PC-3 (cell line): ENCODE measurements around the gene SPATA20. TPM values are rescaled to one million over a fixed set of nuclear protein-coding genes. Genes with fewer than 3 reads are reported as not detected.
A peak's percentile ranks its signal among the peaks of the same experiment; 100 is the strongest.

Experiments used
- ATAC-seq: fragments of 200-7000 bp; cut with Tn5 transposase; 2 replicates; pipeline ENCODE4 v1.9.1; 2020; ENCODE audit warnings: mild to moderate bottlenecking, moderate library complexity
- BruUV-seq: library from RNA; stranded (reverse); fragments of 400-500 nt; replicated peaks from 2 replicates; lab custom pipeline; 2021; lab: Mats Ljungman, UMichigan
- CTCF ChIA-PET: fragments of 300-600 bp; sonication (Branson Sonifier 250); formaldehyde crosslinking; loops from one replicate; lab custom pipeline; 2022; ENCODE audit warnings: antibody characterized with exemption; lab: Charles Lee
- POLR2A ChIA-PET: fragments of 300-600 bp; sonication (Branson Sonifier 250); formaldehyde crosslinking; loops from one replicate; lab custom pipeline; 2022; ENCODE audit warnings: antibody characterized with exemption; ENCODE audit not compliant: unreplicated experiment; lab: Charles Lee
- DNase-seq: peaks from one replicate; pipeline ENCODE4 v3.0.0-alpha.2; 2015
- H2AFZ ChIP-seq: fragments of 300-600 bp; sonication (generic); 2 replicates; pipeline ENCODE4 v1.6.0; 2016; ENCODE audit warnings: antibody characterized with exemption, low read length
- H3F3A ChIP-seq: fragments of 300-600 bp; sonication (generic); one replicate; pipeline ENCODE4 v1.6.0; 2017; ENCODE audit warnings: antibody characterized with exemption, low read length, control low read depth, mild to moderate bottlenecking; ENCODE audit not compliant: unreplicated experiment
- H3K27ac ChIP-seq: fragments of 300-600 bp; sonication (generic); 2 replicates; pipeline ENCODE4 v1.5.1; 2016; ENCODE audit warnings: mild to moderate bottlenecking, low read length
- H3K27me3 ChIP-seq: fragments of 300-600 bp; sonication (generic); 2 replicates; pipeline ENCODE4 v1.6.1; 2016; ENCODE audit warnings: low read length, mixed read lengths
- H3K36me3 ChIP-seq: fragments of 300-600 bp; sonication (generic); 2 replicates; pipeline ENCODE4 v1.6.1; 2016; ENCODE audit warnings: low read depth, mixed run types, low read length, mixed read lengths
- H3K4me1 ChIP-seq: fragments of 300-600 bp; sonication (generic); 2 replicates; pipeline ENCODE4 v1.5.1; 2016; ENCODE audit warnings: low read length; ENCODE audit not compliant: insufficient read depth
- H3K4me2 ChIP-seq: fragments of 300-600 bp; sonication (generic); 2 replicates; pipeline ENCODE4 v1.6.0; 2016; ENCODE audit warnings: low read length
- H3K4me3 ChIP-seq: fragments of 300-600 bp; sonication (generic); 2 replicates; pipeline ENCODE4 v1.5.1; 2016; ENCODE audit warnings: mild to moderate bottlenecking, low read length, mixed read lengths
- H3K79me2 ChIP-seq: fragments of 300-600 bp; sonication (generic); 2 replicates; pipeline ENCODE4 v1.6.1; 2017; ENCODE audit warnings: low read length, mixed read lengths
- H3K9ac ChIP-seq: fragments of 300-600 bp; sonication (generic); 2 replicates; pipeline ENCODE4 v1.6.0; 2016; ENCODE audit warnings: mild to moderate bottlenecking, low read length
- H3K9me2 ChIP-seq: fragments of 300-600 bp; sonication (generic); replicated peaks from 2 replicates; pipeline ENCODE4 v1.6.1; 2016; ENCODE audit warnings: mixed run types, low read length, mixed read lengths
- H3K9me3 ChIP-seq: fragments of 300-600 bp; sonication (generic); 2 replicates; pipeline ENCODE4 v1.6.1; 2016; ENCODE audit warnings: low read length, mixed read lengths
- H4K20me1 ChIP-seq: fragments of 300-600 bp; sonication (generic); 2 replicates; pipeline ENCODE4 v1.6.1; 2016; ENCODE audit warnings: low read length, mixed read lengths
- CTCF ChIP-seq: fragments of 300-600 bp; sonication (generic); conservative IDR thresholded peaks from 2 replicates; pipeline ENCODE4 v1.5.1; 2017; ENCODE audit warnings: antibody characterized with exemption, low read depth, mild to moderate bottlenecking, low read length
- EZH2 ChIP-seq: fragments of 300-600 bp; sonication (generic); IDR thresholded peaks from one replicate; pipeline ENCODE4 v1.6.1; 2017; ENCODE audit warnings: antibody characterized with exemption, mild to moderate bottlenecking, low read length; ENCODE audit not compliant: unreplicated experiment
- EZH2phosphoT487 ChIP-seq: fragments of 300-600 bp; sonication (generic); IDR thresholded peaks from 2 replicates; pipeline ENCODE4 v1.6.1; 2018; ENCODE audit warnings: mild to moderate bottlenecking, antibody characterized with exemption, low read length, borderline replicate concordance
- intact Hi-C: fragments of 100-400 bp; cut with micrococcal nuclease; formaldehyde crosslinking; loops from 2 replicates; pipeline ENCODE4 v1.9.0; 2023
- total RNA-seq: library from RNA; depleted of rRNA; stranded (reverse); fragments of >200 nt; gene quantifications from 2 replicates; pipeline ENCODE4 v1.2.3, GENCODE V29; 2014

Gene SPATA20
- total RNA-seq, 1 experiment from 2014 or later, result 115 TPM

DNA sequence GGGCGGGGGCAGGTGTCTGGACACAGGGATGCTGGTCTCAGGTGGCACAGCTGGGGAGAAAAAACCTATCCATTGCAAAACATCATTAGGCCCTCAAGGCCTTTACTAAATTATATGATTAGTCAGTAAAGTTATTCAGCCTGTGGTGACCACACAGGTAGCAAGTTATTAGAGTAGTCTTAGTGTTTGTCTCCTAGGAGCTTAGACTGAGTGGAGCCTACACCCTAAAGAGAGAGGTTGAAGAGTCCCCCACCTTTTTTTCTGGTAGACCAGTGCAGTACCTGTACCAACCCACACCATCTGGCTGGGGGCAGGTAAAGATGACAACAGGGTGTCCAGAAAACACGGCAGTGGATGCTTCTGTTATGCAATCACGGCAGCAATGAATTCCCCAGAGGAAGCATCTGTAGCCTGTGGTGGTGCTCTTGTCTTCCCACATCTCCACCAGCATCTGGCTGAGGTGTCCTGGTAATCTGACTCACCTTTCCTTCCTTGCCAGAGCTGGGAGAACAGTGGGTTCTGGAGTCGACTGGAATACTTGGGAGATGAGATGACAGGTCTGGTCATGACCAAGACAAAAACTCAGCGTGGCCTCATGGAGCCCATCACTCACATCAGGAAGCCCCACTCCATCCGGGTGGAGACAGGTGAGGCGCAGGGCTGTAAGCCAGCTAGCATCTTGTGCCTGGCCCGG is 27.7 kb upstream of the SPATA20 start:
- no peak overlapping the region for H3K27ac ChIP-seq
- intact Hi-C loops, result no loop called here
- H3K4me1 ChIP-seq, result peaks cover 3% of the 10 kb centered on the region; the same call in 1 of the 2 replicates
- no peaks in the 10 kb centered on the region for H4K20me1 ChIP-seq
- ATAC-seq (peak; percentile 45), DNase-seq (peak; percentile 65)
- no peak overlapping the region for H3K4me3 ChIP-seq
- ChIA-PET POLR2A (interaction anchor here (0.5 kb wide), 1 partner anchor 1676 kb away, joined by 3 read pairs; no protein-coding TSS in a partner anchor), CTCF (interaction anchor here (0.6 kb wide), 1 partner anchor 9 kb away, joined by 4 read pairs; no protein-coding TSS in a partner anchor)
- no peaks in the 10 kb centered on the region for H3K27me3 ChIP-seq
- H3K4me2 ChIP-seq, result no peak overlapping the region
- H3K9me2 ChIP-seq, result no peaks in the 10 kb centered on the region
- H2AFZ ChIP-seq, result no peak overlapping the region
- no peaks in the 10 kb centered on the region for H3K36me3 ChIP-seq
- H3K9me3 ChIP-seq, result no peaks in the 10 kb centered on the region
- H3K9ac ChIP-seq, result no peak overlapping the region
- no peaks in the 10 kb centered on the region for H3F3A ChIP-seq
- no peaks in the 10 kb centered on the region for H3K79me2 ChIP-seq
- no TSS peak for BruUV-seq
- no peak for TF ChIP-seq EZH2

DNA sequence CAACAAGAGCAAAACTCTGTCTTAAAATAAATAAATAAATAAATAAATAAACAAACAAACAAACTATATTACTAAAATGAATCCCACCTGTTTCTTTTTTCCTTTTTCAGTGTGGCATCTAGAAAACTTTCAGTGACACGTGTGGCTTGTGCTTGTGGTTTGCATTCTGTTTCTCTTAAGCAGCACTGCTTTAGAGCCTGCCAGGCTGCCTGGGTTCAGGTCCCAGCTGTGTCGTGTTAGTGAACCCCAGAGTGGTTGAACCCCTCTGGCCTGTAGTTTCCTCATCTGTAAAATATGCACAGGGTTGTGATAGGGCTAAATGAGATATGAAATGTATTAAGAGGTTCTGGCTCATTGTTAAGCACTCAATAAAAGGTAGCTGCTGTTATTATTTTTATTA is 26.5 kb upstream of the SPATA20 start:
- BruUV-seq, result no TSS peak

DNA sequence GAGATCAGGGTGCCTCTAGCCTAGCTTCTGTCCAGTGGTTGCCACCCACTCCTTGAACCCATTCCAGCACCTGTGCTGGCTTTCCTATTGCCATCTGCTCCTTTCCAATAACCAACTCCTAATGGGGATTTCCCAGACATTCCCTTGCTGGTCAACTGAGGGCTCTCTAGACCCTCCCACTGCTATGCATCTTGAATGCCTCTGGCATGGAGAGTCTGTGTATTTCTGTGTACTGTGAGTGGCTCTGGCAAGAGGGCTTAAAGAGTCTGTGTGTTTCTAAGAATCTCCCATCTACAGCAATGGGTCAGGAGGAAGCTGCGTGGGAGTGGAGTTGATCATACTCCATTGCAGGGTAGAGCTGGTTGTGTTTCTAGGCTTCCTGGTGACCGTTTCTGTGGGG is 25.5 kb upstream of the SPATA20 start:
- H4K20me1 ChIP-seq, result no peaks in the 10 kb centered on the region
- no peaks in the 10 kb centered on the region for H3K27me3 ChIP-seq
- no peak for DNase-seq
- H3K27ac ChIP-seq, result no peak overlapping the region
- no peak overlapping the region for H3K4me3 ChIP-seq
- no TSS peak for BruUV-seq
- CTCF ChIA-PET, result no interaction called here
- POLR2A ChIA-PET, result no interaction called here
- no peak for TF ChIP-seq EZH2
- no peak for TF ChIP-seq EZH2phosphoT487
- no peak for TF ChIP-seq CTCF
- no peaks in the 10 kb centered on the region for H3K36me3 ChIP-seq
- H3K9me3 ChIP-seq, result no peaks in the 10 kb centered on the region
- H3K9me2 ChIP-seq, result no peaks in the 10 kb centered on the region
- H3K4me2 ChIP-seq, result no peak overlapping the region
- H3F3A ChIP-seq, result no peaks in the 10 kb centered on the region
- H2AFZ ChIP-seq, result no peak overlapping the region
- intact Hi-C loops, result no loop called here
- H3K79me2 ChIP-seq, result no peaks in the 10 kb centered on the region
- ATAC-seq, result no peak
- no peak overlapping the region for H3K9ac ChIP-seq
- H3K4me1 ChIP-seq, result peaks cover 3% of the 10 kb centered on the region; the same call in 1 of the 2 replicates

More for the DNA sequence above, 26.5 kb upstream of the SPATA20 start:
- no peaks in the 10 kb centered on the region for H3K9me2 ChIP-seq
- no peaks in the 10 kb centered on the region for H4K20me1 ChIP-seq
- H2AFZ ChIP-seq, result no peak overlapping the region
- peaks cover 3% of the 10 kb centered on the region; the same call in 1 of the 2 replicates for H3K4me1 ChIP-seq
- H3K79me2 ChIP-seq, result no peaks in the 10 kb centered on the region
- no peak overlapping the region for H3K9ac ChIP-seq
- H3K27me3 ChIP-seq, result no peaks in the 10 kb centered on the region
- intact Hi-C loops, result no loop called here
- H3K27ac ChIP-seq, result no peak overlapping the region
- no peaks in the 10 kb centered on the region for H3K36me3 ChIP-seq
- no peaks in the 10 kb centered on the region for H3K9me3 ChIP-seq
- H3F3A ChIP-seq, result no peaks in the 10 kb centered on the region
- TF ChIP-seq EZH2 (no peak), CTCF (no peak), EZH2phosphoT487 (no peak)
- no peak overlapping the region for H3K4me3 ChIP-seq
- ChIA-PET CTCF (no interaction called here), POLR2A (no interaction called here)
- no peak for DNase-seq
- ATAC-seq, result no peak
- H3K4me2 ChIP-seq, result no peak overlapping the region
